KOPT-K1 (cell line): ENCODE data around the gene POP5.

Experiments
- H3K27ac ChIP-seq: fragments of 200-600 bp; sonication (generic); 2 replicates; pipeline ENCODE4 v1.5.1; 2016; ENCODE audit warnings: antibody characterized with exemption, mild to moderate bottlenecking, low read depth, low read length; ENCODE audit not compliant: poor library complexity, severe bottlenecking
- H3K36me3 ChIP-seq: fragments of 200-600 bp; sonication (generic); 2 replicates; pipeline ENCODE4 v1.5.1; 2017; ENCODE audit warnings: antibody characterized with exemption, mild to moderate bottlenecking, low read length, moderate library complexity; ENCODE audit not compliant: insufficient read depth
- H3K9me3 ChIP-seq: fragments of 200-600 bp; sonication (generic); 2 replicates; pipeline ENCODE4 v1.5.1; 2017; ENCODE audit warnings: antibody characterized with exemption, low read length, mild to moderate bottlenecking; ENCODE audit not compliant: insufficient read depth, poor library complexity, severe bottlenecking

POP5 gene

DNA sequence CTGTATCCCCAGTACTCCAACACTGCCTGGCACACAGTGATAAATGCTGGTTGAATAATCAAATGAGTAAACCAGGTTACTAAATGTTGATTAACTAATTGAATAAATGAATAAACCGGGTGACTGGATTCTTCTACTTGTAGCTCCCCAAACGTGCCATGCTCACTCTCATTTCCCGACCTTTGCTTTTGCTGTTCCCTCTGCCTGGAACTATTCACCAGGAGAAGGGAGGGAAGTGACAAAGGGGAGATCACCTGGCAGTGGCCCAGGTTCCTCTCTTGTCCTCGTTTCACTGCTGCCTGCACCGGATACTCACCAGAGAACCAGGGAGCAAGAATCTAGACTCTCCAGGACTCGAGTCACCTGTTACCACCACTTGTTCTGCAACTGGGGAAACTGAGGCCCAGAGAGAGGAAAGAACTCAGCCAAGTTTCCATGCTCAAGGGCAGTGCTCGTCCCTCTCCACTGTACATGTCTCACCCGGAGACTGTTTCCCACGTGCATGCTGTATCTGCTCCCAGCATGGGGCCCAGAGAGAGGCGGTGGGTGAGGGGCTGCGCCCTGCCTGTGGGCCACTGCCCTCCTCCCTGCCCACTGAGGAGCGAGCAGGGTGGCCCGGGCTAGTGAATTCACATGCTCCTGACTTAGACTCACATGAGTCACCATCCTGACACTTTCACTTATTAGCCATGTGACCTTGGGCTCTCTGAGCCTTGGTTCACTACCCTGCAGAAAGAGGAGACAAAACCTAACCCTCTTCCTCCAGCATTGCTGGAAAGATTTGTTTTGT, 17.7 kb upstream of the POP5 start:
- Histone ChIP-seq H3K36me3 (no peaks in the 10 kb centered on the region), H3K27ac (no peak overlapping the region), H3K9me3 (no peaks in the 10 kb centered on the region)

DNA sequence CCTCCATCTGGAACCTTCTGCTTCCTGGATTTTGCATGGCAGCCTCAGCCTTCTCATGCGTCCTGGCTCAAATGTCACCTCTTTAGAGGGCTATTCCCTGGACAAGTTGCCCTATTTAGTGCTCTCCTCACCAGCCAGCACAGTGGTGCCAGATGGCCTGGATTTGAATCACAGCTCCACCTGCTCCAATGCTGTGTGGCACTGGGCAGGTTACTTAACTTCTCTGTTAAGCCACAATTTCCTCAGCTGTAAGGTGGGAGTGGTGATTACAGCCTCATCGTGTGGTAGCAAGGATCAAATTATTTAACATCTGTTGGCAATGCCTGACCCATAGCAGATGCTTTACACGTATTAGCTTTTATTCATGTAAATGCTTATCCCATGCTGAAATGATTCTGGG, 16.7 kb upstream of the POP5 start:
- Histone ChIP-seq H3K9me3 (no peaks in the 10 kb centered on the region), H3K27ac (no peak overlapping the region), H3K36me3 (no peaks in the 10 kb centered on the region)

DNA sequence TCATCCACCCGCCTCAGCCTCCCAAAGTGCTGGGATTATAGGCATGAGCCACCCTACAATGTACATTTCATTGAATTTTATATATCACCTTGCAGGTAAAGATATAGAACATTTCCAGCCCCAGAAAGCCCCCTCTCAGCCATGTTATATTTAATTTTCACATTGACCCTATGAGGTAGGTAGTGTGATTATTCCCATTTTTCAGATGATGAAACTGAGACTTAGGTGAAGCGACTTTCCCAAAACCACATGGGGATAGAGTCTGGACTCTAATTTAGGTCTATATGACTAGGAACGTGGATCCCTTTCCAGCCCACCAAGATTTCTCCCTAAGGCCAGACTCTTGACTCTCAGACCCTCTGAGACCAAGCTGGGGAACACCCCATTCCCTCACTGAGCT, 15.7 kb upstream of the POP5 start:
- H3K9me3 ChIP-seq = no peaks in the 10 kb centered on the region
- H3K27ac ChIP-seq = no peak overlapping the region
- H3K36me3 ChIP-seq = no peaks in the 10 kb centered on the region

DNA sequence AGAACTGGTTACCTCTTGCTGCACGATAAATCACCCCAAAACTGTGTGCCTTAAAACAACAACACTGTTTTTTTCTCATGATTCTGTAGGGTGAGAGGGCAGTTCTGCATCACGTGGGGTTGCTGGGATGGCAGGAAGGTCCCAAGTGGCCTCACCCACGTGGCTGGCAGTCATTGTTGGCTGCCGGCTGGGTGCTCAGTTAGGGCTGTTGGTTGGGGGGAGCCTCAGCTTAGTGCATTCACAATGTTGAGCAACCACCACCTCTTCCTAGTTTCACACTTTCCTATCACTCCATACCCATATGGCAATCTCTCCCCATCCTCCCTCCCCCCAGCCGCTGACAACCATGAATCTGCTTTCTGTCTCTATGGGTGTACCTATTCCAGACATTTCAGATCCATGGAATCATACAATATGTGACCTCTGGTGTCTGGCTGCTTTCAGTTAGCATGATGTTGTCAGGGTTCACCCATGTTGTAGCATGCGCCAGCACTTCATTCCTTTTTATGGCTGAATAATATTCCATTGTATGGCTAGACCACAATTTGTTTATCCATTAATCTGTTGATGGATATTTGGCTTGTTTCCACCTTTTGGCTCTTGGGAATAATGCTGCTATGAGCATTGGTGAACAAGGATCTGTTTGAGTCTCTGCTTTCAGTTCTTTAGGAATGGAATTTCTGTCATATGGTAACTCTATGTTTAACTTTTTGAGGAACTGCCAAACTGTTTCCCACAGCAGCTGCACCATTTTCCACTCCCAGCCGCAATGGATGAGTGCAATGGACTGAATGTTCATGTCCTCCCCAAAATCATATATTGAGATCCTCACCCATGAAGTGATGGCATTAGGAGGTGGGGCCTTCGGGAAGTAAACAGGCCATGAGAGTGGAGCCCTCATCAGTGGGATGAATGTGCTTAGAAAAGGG, 11.2 kb upstream of the POP5 start:
- Histone ChIP-seq H3K36me3 (no peaks in the 10 kb centered on the region), H3K27ac (no peak overlapping the region), H3K9me3 (no peaks in the 10 kb centered on the region)

DNA sequence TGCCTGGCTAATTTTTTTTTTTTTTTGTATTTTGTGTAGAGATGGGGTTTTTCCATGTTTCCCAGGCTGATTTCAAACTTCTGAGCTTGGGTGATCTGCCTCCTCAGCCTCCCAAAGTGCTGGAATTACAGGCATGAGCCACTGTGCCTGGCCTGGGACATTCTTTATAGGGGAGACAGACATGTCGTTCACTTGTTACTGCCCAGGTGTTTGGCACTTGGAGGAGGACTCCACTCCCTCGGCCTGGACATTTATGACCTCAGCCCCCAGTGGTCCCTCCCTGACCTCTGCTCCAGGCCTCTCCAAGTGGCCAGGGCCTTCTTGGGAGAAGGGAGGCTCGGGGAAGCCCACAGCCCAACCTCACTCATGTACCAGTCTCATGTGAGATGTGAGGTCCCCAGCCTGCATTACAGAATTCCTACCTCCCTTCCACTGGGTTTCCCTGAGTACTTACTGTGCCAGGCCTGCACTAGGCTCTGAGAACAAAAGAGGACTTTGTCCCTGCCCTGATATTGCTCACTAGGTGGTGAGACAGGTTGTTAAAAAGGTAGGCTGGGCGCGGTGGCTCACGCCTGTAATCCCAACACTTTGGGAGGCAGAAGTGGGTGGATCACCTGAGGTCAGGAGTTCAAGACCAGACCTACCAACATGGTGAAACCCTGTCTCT, 9.7 kb upstream of the POP5 start:
- Histone ChIP-seq H3K9me3 (no peaks in the 10 kb centered on the region), H3K36me3 (no peaks in the 10 kb centered on the region), H3K27ac (no peak overlapping the region)

DNA sequence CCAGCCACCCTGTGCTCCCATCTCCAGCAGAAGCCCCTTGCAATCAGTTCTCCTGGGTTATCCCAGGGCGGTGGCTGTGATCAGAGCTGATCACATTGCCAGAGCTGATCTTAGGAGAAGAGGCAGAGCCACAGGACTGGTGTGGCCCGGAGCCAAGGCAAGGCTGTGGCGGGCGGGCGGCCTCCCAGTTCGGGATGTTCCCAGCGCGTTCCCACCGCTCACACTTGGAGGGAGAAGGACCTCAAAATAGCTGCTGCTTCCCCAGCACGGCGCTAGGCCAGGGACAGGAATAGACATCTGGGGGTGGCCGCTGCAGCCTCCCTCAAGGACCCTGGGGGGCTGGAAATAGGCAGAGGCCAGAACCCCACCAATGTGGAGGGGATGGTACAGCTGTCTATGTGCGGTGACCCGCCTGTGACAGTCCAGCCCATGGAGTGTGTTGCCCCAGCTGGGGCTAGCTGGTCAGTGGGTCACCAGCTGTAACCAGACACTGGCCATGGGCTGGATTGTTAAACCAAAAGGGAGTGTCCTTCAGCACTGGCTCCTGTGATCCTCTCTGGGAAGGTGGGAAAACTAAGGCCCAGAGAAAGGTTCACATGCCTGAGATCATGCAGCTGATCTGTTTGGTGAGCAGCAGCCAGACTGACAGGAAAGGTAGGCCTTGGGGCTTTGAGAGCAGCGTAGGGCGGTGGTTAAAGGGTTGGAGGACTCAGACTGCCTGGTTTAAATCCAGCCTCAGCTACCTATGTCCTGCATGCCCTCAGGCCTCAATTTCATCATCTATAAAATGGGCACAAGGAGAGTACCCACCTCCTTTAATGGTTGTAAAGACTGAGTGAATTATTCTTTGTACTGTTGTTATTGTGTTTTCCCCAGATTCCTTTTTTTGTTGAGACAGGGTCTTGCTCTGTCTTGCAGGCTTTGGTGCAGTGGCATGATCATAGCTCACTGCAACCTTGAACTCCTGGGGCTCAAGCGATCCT, 8.0 kb upstream of the POP5 start:
- H3K9me3 ChIP-seq = no peaks in the 10 kb centered on the region
- H3K27ac ChIP-seq = no peak overlapping the region
- no peaks in the 10 kb centered on the region for H3K36me3 ChIP-seq

DNA sequence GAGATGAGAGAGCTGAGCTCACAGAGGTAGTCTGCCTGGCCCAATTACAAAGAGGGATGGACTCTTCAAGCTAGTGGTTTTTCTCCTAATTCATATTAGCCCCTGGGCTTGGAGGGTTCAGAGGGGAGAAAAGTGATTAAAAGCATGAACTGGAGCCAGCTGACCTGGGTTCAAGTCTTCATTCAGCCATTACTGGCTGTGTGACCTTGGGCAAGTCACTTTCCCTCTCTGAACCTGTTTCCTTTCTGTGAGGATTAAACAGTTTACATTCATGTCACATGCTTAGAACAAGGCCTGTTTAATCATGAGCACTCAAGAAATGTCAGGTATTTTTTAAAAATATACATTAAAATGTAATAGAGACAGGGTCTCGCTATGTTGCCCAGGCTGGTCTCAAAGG, 7.2 kb upstream of the POP5 start:
- no peak overlapping the region for H3K27ac ChIP-seq
- no peaks in the 10 kb centered on the region for H3K36me3 ChIP-seq
- H3K9me3 ChIP-seq = no peaks in the 10 kb centered on the region

DNA sequence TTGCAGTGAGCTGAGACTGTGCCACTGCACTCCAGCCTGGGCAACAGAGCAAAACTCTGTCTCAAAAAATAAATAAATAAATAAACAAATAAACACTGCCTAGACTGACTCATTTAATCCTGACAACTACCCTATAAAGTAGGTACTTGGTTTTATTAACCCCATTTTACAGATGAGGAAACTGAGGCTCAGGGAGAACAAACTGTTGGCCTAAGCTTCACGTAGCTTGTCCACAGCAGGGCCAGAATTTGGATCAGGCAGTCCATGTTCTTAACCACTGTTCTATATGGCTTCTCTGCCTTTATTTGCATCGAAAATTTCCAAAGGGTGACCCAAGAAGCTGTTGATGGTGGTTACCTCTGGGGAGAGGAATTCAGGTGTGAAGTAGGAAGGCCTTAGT, 5.7 kb upstream of the POP5 start:
- Histone ChIP-seq H3K36me3 (no peaks in the 10 kb centered on the region), H3K9me3 (no peaks in the 10 kb centered on the region), H3K27ac (no peak overlapping the region)

DNA sequence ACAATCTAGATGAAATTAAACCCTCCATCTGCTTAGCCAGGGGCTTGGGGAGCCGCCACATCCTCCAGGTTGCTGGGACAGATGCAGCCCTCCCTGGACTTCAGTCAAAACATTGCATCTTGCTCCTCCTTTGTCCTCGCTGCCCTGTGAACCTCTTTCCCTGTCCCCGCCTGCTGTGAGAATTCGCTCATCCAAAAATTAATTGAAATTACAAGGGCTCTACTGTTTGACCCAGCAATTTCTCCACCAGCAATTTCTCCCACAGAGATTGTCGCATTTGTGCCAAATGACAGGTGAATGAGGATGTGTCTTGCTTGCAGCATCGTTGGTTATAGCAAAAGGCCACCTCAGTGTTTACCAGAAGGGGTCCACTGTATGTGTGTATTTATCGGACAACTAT, 5.0 kb upstream of the POP5 start:
- H3K36me3 ChIP-seq = no peaks in the 10 kb centered on the region
- H3K9me3 ChIP-seq = no peaks in the 10 kb centered on the region
- no peak overlapping the region for H3K27ac ChIP-seq

DNA sequence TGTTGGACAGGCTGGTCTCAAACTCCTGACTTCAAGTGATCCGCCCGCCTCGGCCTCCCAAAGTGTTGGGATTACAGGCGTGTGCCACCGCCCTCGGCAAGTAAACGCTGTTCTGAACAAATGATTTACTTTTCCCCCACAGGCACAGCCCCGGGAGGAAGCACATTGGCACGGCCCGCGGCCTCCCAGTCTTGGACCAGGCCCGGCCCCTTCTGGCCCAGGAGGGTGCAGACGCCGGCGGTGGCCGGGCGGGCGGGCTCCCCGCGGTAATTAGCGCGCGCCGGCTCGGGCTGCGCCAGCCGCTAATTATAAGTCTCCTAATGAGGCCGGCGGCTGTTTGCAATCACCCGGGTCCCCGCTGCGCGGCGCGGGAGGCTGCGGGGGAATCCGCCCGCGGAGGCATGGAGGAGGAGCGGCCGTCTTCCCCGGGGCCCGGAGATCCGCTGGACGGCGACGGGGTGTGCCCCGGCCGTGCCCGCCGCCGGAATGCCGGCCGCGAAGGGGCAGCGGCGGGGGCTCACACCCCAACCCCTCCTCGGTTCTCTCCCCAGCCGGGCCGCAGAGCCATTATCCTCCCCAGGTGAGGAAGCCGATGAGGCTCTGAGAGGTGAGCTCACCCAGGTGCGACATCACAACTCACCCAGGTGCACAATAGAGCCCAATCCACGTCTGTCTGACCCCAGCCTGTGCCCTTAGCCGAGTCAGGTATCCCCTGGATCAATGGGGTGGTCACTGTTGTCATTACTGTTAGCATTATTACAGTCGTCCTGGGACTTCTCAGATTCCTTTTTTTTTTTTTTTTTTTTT, 3.3 kb upstream of the POP5 start:
- peaks cover 6% of the 10 kb centered on the region for H3K36me3 ChIP-seq
- H3K9me3 ChIP-seq = no peaks in the 10 kb centered on the region
- H3K27ac ChIP-seq = no peak overlapping the region

DNA sequence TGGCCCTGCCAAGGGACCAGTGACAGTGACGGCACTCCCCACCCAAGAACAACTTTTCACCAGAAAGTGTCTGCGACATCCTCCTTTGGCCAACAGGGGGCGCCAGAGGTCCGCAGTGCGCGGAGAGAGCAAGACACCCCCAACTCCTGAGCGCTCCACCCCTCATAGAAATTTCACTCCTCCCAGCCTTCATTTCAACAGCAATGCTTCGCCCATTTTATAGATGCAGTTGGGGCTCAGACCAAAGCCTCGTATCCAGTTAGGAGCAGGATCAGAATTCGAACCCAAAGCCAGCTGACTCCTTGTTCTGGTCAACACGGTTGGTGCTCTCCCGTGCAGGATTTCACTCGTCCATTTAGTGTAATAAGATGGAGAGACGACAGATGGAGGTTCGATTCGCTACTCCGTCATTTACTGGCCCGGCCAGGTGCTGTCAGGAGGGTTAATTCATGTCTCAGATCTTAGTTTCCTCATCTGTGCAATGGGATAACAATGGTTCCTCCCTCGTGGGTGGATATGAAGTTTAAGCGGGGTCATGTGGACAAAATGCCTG, 2.4 kb upstream of the POP5 start:
- peaks cover 16% of the 10 kb centered on the region for H3K36me3 ChIP-seq
- H3K9me3 ChIP-seq = no peaks in the 10 kb centered on the region
- no peak overlapping the region for H3K27ac ChIP-seq

DNA sequence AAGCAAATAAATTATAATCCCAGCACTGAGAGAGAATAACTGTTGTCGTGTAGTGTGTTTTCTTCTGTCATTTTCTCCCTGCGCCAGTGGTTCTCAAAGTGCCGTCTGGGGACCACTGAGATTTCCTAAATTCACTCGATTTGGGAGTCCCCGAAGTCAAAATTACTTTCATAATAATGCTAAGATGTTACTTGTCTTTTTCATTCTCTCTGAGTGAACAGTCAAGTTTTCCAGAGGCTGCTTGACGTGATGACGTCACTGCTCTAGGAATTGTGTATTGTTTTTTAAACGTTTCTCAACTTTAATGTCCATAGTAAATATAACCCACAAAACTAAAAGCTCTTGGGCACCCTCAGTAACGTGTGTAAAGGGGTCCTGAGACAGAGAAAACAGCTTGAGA, 796 bp upstream of the POP5 start:
- peaks cover 32% of the 10 kb centered on the region for H3K36me3 ChIP-seq
- no peaks in the 10 kb centered on the region for H3K9me3 ChIP-seq
- peak overlapping the region; percentile 68 for H3K27ac ChIP-seq

DNA sequence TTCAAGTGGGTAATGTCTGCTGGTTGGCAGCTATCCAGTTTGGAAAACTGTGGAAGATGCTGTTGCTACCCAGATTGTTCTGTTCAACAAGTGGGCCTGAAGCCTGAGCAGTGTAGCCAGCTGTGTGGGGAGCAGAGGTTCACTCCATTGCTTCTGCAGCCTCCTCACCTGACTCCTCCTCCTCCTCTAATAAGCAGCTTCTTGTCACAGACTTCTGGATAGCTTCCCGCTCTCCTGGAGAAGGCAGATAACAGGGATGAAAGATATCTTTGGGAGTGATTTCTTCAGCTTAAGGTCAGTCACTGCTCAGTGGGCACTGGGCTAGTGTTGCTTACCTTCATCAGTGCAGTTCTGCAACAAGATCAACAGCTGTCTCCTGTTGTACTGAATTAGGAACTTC, 2.0 kb downstream of the POP5 start:
- no peaks in the 10 kb centered on the region for H3K9me3 ChIP-seq
- H3K27ac ChIP-seq = no peak overlapping the region
- H3K36me3 ChIP-seq = peaks cover 60% of the 10 kb centered on the region
